GM21447 (cell line): ENCODE data around the gene C18orf32.
"Not testable (repeated sequence)": the region's sequence is repeated elsewhere in the genome, so short reads cannot be mapped to it uniquely, and the experiment has no call there.

ENCODE experiments used
- ATAC-seq: cut with Tn5 transposase; IDR thresholded peaks from one replicate; pipeline ENCODE4 v1.9.1; 2021; ENCODE audit not compliant: unreplicated experiment

C18orf32 gene

DNA sequence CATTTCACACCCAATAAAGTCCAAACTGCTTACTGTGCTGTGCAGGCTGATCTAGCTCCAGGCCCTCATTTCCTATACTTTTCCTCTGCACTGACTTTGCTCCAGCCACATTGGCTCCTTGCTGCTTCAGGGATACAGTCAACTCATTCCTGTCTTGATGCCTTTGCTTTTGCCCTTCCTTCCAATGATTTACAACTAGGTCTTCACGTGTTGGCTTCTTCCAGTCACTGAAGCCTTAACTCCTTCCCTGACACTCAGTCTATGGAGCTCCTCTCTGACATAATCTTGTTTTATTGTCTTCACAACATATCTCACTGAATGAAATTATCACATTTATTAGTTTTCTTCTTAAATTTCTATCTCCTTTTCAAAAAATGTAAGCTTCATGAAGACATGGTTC is 16.9 kb upstream of the C18orf32 start:
- no peak for ATAC-seq

- no peak for ATAC-seq
These were observed 13.3 kb upstream of the C18orf32 start for GRCh38 chr18:49500201-49500921.

GRCh38 chr18:49499046-49499637 is 12.1 kb upstream of the C18orf32 start:
- no peak for ATAC-seq

DNA sequence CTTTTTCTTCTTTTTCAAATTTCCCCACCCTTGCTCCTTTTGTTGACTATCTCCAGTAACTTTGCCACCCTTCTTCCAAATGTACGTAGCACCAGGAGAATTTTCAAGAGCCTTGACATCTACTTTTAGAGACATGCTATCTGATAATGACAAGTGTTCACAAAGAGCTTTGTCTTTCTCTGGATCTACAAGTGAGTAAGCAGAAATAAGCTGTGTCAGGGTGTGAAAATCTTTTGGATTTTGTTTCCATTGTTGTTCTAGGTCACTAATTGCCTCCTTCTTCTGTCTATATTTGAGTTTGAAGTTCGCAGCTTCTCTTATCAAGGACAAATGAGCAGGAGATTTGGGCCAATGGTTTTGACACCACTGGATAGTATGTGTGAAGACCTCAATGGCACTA is 8.4 kb upstream of the C18orf32 start:
- ATAC-seq = no peak

- ATAC-seq = no peak
These were observed 8.0 kb upstream of the C18orf32 start for GRCh38 chr18:49495076-49495475.

DNA sequence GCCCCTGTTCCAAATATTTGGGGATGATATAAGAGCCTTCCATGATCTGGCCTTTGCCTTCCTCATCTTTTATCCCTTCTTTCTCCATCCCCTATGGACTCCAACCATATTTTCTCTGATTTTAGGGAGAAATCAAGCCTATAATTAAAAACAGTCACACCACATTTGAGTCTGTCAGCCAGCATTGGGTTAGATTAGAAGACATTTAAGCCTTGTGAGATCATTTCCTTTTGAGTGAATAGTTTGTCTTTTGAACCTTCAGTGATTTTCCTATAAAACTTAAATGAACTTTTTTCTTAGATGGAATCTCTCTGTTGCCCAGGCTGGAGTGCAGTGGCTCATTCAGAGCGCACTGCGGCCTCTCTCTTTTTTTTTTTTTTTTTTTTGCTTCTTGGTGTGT is 7.6 kb upstream of the C18orf32 start:
- ATAC-seq = no peak

- ATAC-seq = no peak
These were observed 5.6 kb upstream of the C18orf32 start for GRCh38 chr18:49492694-49493033.

DNA sequence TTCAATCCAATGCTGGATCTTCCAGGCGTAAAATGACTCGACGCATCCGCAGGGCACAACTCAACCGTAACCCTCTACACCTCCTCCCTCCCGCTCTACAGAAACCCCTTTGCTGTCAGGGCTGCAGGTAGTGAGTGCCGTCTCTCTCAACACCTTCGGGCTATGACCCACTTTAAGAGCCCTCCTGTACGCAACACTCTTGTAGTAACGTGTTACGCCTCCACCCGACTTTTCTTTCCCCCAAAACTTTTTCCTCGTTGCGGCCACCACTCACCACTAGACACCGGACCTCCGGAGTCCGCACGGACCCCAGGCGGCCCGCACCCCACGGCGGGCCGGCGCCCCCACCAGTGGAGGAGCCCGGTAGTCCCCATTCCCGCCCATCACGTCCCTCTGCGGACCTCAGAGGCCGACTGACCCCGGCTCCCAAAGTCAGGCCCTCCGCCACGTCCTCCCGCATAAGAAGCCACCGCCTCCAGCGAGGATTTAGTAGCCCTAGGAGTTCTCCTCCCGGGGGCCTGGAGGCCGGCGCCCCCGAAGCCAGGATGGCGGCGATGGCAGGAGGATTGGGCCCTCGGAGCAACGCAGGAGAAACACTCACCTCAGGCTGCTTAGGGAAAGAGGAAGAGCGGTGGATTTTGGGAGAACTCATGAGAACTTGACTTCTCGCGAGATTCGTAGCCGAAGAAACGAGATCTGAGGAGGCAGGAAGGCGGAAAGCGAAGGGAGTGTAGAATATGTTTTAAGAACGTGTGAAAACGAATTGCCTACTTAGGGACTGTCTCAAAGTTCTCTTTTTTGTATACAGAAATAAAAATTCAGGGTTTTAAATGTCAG is 5.0 kb upstream of the C18orf32 start, which contains the start of gene RPL17:
RPL17 (minus strand) TSS at position 609 of the 837 bp plus-strand sequence.
- ATAC-seq = peak; percentile 76

GRCh38 chr18:49491534-49491856 is 4.5 kb upstream of the C18orf32 start:
- ATAC-seq = no peak

DNA sequence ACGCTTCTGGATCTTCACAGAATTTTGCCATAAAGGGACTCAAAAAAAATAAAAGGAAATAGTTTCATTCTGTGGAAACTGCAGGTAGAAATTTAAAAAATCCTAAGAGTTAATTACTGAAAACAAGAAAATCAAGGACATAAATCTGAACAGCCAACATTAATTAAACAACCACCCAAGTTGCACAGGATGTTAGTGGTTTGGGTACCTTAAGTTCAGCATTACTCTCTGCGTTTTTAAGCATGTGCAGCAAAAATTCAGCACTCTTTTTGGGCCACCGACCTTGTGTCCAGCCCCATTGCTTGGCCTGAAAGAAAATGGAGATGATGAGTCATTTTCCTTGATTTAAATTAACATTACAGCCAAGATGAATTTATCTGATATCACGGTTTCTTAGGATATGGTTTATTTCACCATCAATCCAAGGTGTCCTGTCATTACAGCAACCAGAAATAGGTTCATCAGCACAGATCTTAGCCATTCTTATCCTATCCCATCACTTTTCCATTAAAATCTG is 3.3 kb upstream of the C18orf32 start:
- no peak for ATAC-seq

DNA sequence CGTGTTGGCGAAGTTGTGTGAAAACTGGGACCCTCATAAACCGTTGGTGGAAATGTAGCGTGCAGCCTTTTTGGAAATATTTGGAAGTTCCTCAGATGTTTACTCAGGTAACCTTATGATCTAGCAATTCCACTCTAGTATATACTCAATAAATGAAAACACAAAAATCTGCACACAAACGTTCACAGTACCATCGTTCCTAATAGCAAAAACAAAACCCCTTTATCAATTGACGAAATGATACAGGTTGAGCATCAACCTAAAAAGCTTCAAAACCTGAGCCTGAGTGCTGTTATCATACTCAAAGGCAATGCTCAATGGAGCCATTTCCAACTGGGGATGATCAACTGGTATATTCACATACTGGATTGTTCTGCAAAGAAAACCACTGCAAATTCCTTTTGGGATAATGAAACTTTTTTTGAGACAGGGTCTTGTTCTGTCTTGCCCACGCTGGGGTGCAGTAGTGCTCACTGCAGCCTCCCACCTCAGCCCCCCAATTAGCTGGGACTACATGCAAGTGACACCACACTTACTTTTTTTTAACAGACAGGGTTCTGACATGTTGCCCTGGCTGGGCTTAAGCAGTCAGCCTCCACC is 777 bp upstream of the C18orf32 start:
- ATAC-seq = no peak

DNA sequence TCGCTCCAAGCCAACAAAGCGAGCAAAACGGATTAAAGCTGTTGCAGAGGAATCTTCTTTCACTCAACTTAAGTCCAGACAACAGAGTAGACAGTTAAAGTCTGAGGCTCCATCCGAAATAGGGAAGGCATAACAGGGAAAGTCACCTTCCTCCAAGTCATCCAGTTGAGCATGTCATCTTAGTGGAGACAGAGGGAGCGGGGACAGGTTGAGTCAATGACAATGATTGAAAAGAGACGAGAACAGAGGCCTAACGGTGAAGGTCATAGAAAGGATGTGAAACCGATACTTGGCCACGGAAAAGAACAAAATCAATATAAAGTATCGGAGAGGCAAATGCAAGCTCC is 455 bp downstream of the C18orf32 start:
- ATAC-seq = no peak

DNA sequence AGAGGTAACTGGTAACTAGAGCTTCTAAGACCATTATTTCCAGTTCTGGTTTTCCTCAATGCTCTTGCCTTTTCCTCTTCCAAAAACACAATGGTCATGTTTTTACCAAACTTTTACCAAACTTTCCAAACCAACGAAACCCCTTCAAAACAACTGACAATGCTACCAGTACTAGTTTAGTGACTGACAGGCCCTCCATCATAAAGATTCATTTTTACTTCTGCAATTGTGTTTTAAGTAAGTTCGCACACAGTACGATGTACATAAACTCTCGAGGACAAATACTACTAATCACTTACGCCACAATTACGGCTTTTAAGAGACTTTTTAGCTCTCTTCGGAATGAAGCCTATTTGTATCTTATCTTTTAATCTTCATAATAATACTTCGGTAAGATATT is 900 bp downstream of the C18orf32 start:
- no peak for ATAC-seq

DNA sequence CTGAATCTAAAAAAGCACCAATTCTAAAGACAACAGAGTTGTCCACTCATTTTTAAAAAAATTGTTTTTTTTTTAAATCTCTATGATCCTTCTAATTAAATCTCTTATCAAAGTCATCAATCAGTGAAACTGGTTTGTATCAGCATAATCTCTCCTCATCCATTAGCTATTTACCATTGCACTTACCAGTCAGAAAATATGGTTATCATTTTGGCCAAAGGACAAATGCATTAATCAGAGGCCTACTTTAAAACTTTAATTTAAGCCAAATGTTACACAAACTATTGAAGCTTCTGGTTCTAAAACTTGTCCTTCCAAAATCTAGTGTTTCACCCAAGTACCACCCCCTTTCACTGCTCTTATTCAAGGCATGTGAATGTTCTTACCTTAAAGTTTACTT is 3.8 kb downstream of the C18orf32 start:
- ATAC-seq = no peak

DNA sequence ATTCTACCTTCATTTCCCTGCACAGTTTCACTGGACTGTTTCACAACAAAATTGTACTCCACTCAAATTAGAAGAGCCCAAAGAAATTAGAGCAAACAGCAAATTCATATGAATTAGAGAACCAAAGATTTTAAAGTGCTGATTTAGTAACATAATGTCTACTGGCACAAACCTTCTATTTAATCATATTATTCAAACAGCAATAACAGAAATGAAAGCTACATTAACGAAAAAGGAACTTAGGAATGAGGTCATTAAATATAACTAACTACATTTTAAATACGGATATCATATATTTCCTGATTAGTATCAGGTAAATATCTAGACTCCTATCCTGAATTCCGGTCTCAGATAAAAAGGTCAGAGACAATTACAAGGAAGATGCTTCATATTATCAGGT is 5.1 kb downstream of the C18orf32 start:
- no peak for ATAC-seq

DNA sequence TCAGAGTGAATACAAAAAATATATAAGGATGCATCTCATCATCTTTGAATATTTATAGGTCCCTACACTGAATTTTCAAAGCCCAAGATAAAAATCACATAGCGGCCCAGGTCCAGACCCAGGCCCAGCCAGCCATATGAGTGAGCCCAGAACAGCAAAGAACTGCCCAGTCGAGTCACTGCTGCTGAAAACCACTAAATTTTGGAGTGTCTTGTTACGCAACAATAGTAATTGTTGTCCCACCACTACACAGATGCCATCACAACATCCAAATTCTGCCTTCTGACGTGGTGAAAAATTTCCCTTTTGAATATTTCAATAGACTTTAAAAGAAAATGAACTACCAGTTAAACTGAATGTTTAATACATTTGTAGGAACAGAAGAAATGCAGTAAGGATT is 5.7 kb downstream of the C18orf32 start:
- no peak for ATAC-seq

GRCh38 chr18:49479381-49480137 is 7.5 kb downstream of the C18orf32 start:
- no peak for ATAC-seq

- peak; percentile 66 for ATAC-seq
These were observed 10.2 kb downstream of the C18orf32 start for GRCh38 chr18:49476664-49477411.

DNA sequence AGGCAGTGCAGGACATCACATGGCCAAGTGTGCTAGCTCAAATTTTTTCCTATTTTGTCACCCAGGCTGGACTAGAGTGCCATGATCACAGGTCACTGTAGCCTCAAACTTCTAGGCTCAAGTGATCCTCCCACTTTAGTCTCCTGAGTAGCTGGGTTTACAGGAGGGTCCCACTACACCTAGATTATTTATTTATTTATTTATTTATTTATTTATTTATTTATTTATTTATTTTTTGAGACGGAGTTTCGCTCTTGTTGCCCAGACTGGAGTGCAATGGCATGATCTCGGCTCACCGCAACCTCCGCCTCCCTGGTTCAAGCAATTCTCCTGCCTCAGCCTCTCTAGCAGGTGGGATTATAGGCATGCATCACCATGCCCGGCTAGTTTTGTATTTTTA is 12.1 kb downstream of the C18orf32 start:
- ATAC-seq = not testable (repeated sequence)

GRCh38 chr18:49473721-49474120 is 13.3 kb downstream of the C18orf32 start:
- ATAC-seq = no peak
